ENCODE data around the gene UBR2. TPM values are rescaled to one million over a fixed set of nuclear protein-coding genes. Genes with fewer than 3 reads are reported as not detected.

The UBR2 gene
- total RNA-seq, 2 experiments from 2014 or later: 27.4 to 27.7 TPM

- peaks cover 14% of the 10 kb centered on the region for H3K36me3 Mint-ChIP-seq (ENCODE audit: low read depth)
These were observed 176.9 kb downstream of the UBR2 start for GRCh38 chr6:42740725-42741124.

GRCh38 chr6:42742116-42742894, 178.5 kb downstream of the UBR2 start:
- peaks cover 11% of the 10 kb centered on the region for H3K9me3 Mint-ChIP-seq
- peaks cover 16% of the 10 kb centered on the region for H3K4me1 Mint-ChIP-seq (ENCODE audit: low read depth)
- H3K9me3 ChIP-seq (ENCODE audit: control insufficient read depth in 1 of 2, insufficient read depth in 1 of 2, low read length in 2 of 2): peaks cover 5 to 34% of the 10 kb centered on the region in 2 experiments
- H3K4me3 Mint-ChIP-seq: peak overlapping the region; percentile 77
- no peaks in the 10 kb centered on the region for H3K27me3 ChIP-seq (ENCODE audit: control insufficient read depth in 1 of 2, insufficient read depth in 2 of 2, low read length in 2 of 2)
- TF ChIP-seq CTCF (IDR thresholded peaks at IDR 0.05): no peak
- peak overlapping the region; percentile 43 for H3K27ac Mint-ChIP-seq
- no peak overlapping the region for H3K27ac ChIP-seq (ENCODE audit: low read depth in 1 of 2, low read length in 2 of 2)
- peaks cover 26% of the 10 kb centered on the region for H3K4me1 ChIP-seq (ENCODE audit: insufficient read depth, low read length)
- no peak for ATAC-seq (ENCODE audit: poor library complexity)
- POLR2A ChIA-PET: interaction anchor here (0.9 to 13.7 kb wide), 4 partner anchors 16 to 137 kb away, joined by 4 to 1427 read pairs (median 8); partner anchors contain the start of genes BICRAL and RPL7L1
- no peak for DNase-seq
- no peaks in the 10 kb centered on the region for H3K27me3 Mint-ChIP-seq
- no peak overlapping the region for H3K4me3 ChIP-seq (ENCODE audit: low read length)
- H3K36me3 ChIP-seq (ENCODE audit: insufficient read depth, low read length): no peaks in the 10 kb centered on the region
- CTCF ChIA-PET: interaction anchor here (1.2 to 1.5 kb wide), 2 partner anchors 16 to 29 kb away, joined by 3 read pairs; no protein-coding TSS in a partner anchor
- intact Hi-C loops (cut with DNase I, micrococcal nuclease): loop anchor here in 1 of 2 experiments (10.0 kb wide), 1 partner anchor 82 kb away; no protein-coding TSS in a partner anchor
- H3K36me3 Mint-ChIP-seq (ENCODE audit: low read depth): peaks cover 26% of the 10 kb centered on the region

More at GRCh38 chr6:42740725-42741124, 176.9 kb downstream of the UBR2 start:
- no peak overlapping the region for H3K27ac Mint-ChIP-seq
- POLR2A ChIA-PET: interaction anchor here (0.7 to 13.7 kb wide), 2 partner anchors 15 to 36 kb away, joined by 3 to 1427 read pairs; partner anchors contain the start of gene BICRAL
- Histone ChIP-seq H3K36me3 (ENCODE audit: insufficient read depth, low read length) (no peaks in the 10 kb centered on the region), H3K9me3 (ENCODE audit: control insufficient read depth in 1 of 2, insufficient read depth in 1 of 2, low read length in 2 of 2) (peaks cover 5 to 34% of the 10 kb centered on the region in 2 experiments), H3K27me3 (ENCODE audit: control insufficient read depth in 1 of 2, insufficient read depth in 2 of 2, low read length in 2 of 2) (no peaks in the 10 kb centered on the region), H3K27ac (ENCODE audit: low read depth in 1 of 2, low read length in 2 of 2) (no peak overlapping the region), H3K4me1 (ENCODE audit: insufficient read depth, low read length) (peaks cover 22% of the 10 kb centered on the region), H3K4me3 (ENCODE audit: low read length) (no peak overlapping the region)
- peaks cover 9% of the 10 kb centered on the region for H3K9me3 Mint-ChIP-seq
- intact Hi-C loops (cut with DNase I, micrococcal nuclease): loop anchor here in 1 of 2 experiments (10.0 kb wide), 1 partner anchor 84 kb away; no protein-coding TSS in a partner anchor
- no peaks in the 10 kb centered on the region for H3K27me3 Mint-ChIP-seq
- DNase-seq (no peak), ATAC-seq (ENCODE audit: poor library complexity) (no peak)
- CTCF ChIA-PET: interaction anchor here (0.7 kb wide), 1 partner anchor 65 kb away, joined by 4 read pairs; no protein-coding TSS in a partner anchor
- peak overlapping the region; percentile 30 for H3K4me3 Mint-ChIP-seq
- no peak for TF ChIP-seq CTCF (IDR thresholded peaks at IDR 0.05)
- peaks cover 9% of the 10 kb centered on the region for H3K4me1 Mint-ChIP-seq (ENCODE audit: low read depth)

Other genes with a start within 250 kb of the UBR2 start
- gene TRERF1, start 112.1 kb upstream of the UBR2 start, total RNA-seq: 10 to 100 TPM; 31.0 to 31.7 TPM
- under 1 TPM; 0.08 to 0.11 TPM for gene PRPH2, start 158.6 kb downstream of the UBR2 start, total RNA-seq
- 10 to 100 TPM; 67.3 to 68.3 TPM for gene TBCC, start 182.1 kb downstream of the UBR2 start, total RNA-seq
- gene BICRAL, start 218.0 kb downstream of the UBR2 start, total RNA-seq: 10 to 100 TPM; 15.0 to 15.8 TPM

All from CD4-positive, alpha-beta T cell (primary cell).